ENCODE results near the gene SDF2L1. TPM values are rescaled to one million over a fixed set of nuclear protein-coding genes. Genes with fewer than 3 reads are reported as not detected.
"Not testable (repeated sequence)": the region's sequence is repeated elsewhere in the genome, so short reads cannot be mapped to it uniquely, and the experiment has no call there.

Gene SDF2L1
- total RNA-seq, 1 donor from 2014 or later = 20.4 TPM

DNA sequence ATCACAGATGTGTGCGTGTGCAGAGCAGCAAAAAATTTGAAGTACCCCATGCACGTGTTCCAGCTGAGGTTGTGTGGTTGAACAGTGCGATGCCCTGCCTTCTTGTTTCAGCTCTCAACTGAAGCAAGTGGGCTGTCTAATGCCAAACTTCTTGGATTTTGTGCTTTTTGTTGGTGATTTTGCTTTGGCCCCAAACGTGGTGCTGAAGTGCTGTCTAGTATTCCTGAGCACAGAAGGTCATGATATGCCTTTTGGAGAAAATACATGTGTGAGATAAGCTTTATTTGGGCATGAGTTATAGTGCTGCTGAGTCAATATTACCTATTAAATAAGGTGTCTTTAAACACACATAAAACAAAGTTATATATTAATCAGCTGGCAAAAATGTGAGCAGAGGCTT is 26.4 kb upstream of the SDF2L1 start:
- intact Hi-C loops (cut with DNase I) = no loop called here
- DNase-seq (no peak), ATAC-seq (ENCODE audit: poor library complexity) (no peak)

DNA sequence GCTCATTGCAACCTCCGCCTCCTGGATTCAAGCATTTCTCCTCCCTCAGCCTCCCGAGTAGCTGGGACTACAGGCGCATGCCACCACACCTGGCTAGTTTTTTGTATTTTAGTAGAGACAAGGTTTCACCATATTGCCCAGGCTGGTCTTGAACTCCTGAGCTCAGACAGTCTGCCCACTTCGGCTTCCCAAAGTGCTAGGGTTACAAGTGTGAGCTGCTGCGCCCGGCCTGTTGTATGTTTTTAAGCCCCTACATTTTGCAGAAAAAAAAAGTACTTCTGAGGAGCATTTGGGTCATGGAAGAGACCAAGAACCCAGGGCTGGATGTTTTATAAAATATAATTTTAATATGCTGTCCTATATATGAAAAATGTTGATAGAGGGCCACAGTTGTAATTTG is 24.8 kb upstream of the SDF2L1 start:
- DNase-seq; intact Hi-C loops (cut with DNase I); ATAC-seq (ENCODE audit: poor library complexity): not testable (repeated sequence)

- intact Hi-C loops (cut with DNase I) = no loop called here
- ATAC-seq (ENCODE audit: poor library complexity) (no peak), DNase-seq (no peak)
Observed at GRCh38 chr22:21621025-21621424, 21.1 kb upstream of the SDF2L1 start.

GRCh38 chr22:21622011-21622918 is 19.8 kb upstream of the SDF2L1 start:
- peak; percentile 53 for DNase-seq
- intact Hi-C loops (cut with DNase I) = no loop called here

GRCh38 chr22:21622919-21623647 is 19.0 kb upstream of the SDF2L1 start:
- ATAC-seq (ENCODE audit: poor library complexity) (peak; percentile 20), DNase-seq (no peak)
- intact Hi-C loops (cut with DNase I) = no loop called here

More at GRCh38 chr22:21622011-21622918, 19.8 kb upstream of the SDF2L1 start:
- no peak for ATAC-seq (ENCODE audit: poor library complexity)

DNA sequence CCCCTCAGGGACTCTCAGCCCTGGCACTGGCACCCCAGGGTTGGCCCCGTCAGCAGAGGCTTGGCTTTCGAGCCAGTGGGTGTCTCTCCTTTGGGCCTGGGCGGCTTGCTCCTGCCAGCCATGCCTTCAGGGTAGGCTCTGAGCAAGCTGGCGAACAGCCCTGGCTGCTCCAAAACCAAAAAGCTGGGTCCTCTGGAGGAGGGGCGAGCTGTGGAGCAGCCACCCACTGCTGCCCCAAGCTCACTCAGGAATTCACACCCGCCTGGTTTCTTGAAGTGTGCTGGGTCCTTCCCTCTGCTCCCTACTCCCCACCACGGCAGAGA is 18.5 kb upstream of the SDF2L1 start:
- ATAC-seq (ENCODE audit: poor library complexity) = peak; percentile 4
- intact Hi-C loops (cut with DNase I) = no loop called here
- no peak for DNase-seq

- intact Hi-C loops (cut with DNase I) = no loop called here
- ATAC-seq (ENCODE audit: poor library complexity) (peak; percentile 67), DNase-seq (peak; percentile 63)
Observed at GRCh38 chr22:21624120-21624879, 17.8 kb upstream of the SDF2L1 start.

DNA sequence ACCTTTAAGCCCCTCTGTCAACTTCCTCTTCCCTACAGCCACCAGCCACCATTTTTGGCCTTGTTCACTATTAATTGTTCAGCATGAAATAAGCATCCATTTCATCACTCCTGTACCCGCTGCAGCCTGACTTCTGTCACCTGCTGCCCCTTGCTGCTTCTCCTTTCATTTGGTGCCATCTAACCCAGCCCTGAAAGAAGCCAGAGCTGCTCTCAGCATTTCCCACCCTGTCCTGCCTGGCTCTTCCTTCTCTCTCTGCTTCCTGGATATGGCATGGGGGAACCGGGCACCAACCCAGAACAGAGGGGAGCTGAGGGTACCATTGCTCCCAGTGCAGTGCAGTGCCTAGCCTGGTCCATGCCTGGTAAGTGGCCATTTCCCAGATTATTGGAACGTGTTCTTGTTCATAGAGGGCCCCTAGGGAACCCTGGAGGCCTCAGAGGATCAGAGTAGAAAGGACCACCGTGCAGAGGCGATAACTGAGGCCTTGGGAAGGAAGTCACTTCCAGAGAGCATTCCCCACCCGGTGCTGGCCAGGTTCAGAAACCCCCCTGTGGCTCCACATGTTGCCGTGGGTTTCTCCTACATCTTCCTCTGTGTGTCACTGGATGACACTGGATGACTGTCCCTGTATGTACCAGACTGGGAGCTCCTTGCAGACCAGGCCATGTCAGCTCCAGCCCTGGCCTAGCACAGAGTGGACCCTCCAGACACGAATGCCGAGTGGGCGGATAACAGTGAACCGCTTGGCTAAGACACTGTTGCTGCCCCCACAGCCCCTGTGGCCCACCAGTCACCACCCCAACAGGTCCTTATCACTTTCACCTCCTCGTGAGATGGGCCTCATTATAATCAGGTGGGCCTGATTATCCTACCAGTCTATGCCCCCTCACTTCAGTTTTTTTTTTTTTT is 17.0 kb upstream of the SDF2L1 start:
- ATAC-seq (ENCODE audit: poor library complexity) (no peak), DNase-seq (no peak)
- intact Hi-C loops (cut with DNase I) = loop anchor here (5.0 kb wide), 1 partner anchor 48 kb away; no protein-coding TSS in a partner anchor

- intact Hi-C loops (cut with DNase I) = loop anchor here (5.0 kb wide), 1 partner anchor 49 kb away; no protein-coding TSS in a partner anchor
- DNase-seq (no peak), ATAC-seq (ENCODE audit: poor library complexity) (no peak)
Observed at GRCh38 chr22:21626073-21626734, 15.9 kb upstream of the SDF2L1 start.

DNA sequence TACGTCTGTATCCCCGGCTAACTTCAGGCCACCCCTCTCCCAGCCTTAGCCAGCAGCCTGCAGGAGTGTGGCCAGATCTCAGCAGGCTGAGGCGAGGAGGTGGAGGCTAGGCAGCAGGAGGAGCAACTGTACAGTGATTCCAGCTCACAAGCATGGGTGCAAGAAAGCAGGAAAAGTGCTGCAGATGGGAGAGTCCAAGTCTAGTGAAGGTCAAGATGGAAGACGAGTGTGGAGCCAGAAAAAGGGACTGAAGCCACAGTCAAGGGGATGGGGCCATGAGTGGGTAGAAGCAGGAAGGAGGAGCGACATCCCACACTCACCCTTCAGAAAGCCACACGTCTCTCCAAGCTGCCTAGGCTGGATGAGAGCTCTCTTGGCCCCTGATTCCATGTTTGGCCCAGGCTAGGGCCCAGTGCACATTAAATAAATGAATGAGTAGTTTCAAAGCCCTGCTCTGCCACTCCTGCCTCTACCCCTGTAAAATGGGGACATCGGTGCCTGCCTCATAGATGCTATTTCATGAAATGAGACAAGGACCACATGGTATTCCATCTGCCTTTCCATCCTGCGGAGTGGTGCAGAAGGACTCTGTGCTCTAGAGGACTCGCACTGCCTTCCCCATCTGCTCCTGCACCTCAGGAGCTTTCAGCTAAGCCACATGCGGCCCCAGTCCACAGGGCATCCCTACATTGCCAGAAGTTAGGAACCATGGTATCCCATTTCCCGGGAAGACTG is 15.2 kb upstream of the SDF2L1 start:
- intact Hi-C loops (cut with DNase I) = loop anchor here (5.0 kb wide), 1 partner anchor 50 kb away; no protein-coding TSS in a partner anchor
- no peak for ATAC-seq (ENCODE audit: poor library complexity)
- DNase-seq = no peak

- ATAC-seq (ENCODE audit: poor library complexity) (no peak), DNase-seq (peak; percentile 53)
- intact Hi-C loops (cut with DNase I) = loop anchor here (5.0 kb wide), 1 partner anchor 51 kb away; no protein-coding TSS in a partner anchor
Observed at GRCh38 chr22:21628386-21629254, 13.5 kb upstream of the SDF2L1 start.

- ATAC-seq (ENCODE audit: poor library complexity) = peak; percentile 98
- intact Hi-C loops (cut with DNase I) = loop anchor here (5.0 kb wide), 1 partner anchor 52 kb away; no protein-coding TSS in a partner anchor
- DNase-seq = peak; percentile 96
Observed at GRCh38 chr22:21629255-21630149, 12.6 kb upstream of the SDF2L1 start, which contains the start of gene YDJC. Gene YDJC, minus strand, starts transcription at chr22:21630022. Its CDS starts 8 bp downstream, at chr22:21630014.

DNA sequence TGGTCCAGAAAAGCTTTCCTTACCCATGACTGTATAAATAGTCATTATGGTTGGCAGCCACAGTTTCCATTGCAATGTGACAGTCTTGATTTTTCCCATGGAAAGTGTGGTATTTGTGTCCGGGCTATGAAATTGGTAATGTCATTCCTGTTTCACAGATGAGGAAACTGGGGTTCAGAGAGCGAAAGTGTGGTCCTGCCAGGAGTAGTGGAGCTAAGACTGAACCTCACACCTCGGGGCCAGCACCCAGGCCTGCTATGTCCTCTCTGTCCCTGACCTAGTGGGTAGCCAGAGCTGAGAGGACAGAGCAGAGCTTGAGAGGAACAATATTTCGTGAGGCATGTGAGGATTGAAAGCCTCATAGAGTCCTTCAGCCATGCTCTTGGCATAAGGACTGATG is 11.1 kb upstream of the SDF2L1 start:
- ATAC-seq (ENCODE audit: poor library complexity) (no peak), DNase-seq (no peak)
- intact Hi-C loops (cut with DNase I) = no loop called here

GRCh38 chr22:21632237-21632895 is 9.7 kb upstream of the SDF2L1 start, which contains the start of gene CCDC116:
Gene CCDC116, plus strand, starts transcription at chr22:21632760. Its CDS starts 422 bp downstream, at chr22:21633182.
- DNase-seq (peak; percentile 61), ATAC-seq (ENCODE audit: poor library complexity) (no peak)
- intact Hi-C loops (cut with DNase I) = no loop called here

All from Right ventricle myocardium superior (tissue), 1 donor.